Astrocyte (in vitro differentiated cells and primary cell): ENCODE measurements around the gene AMH.

Source experiments
- EZH2 ChIP-seq: IDR thresholded peaks from 2 replicates; pipeline ENCODE4 v1.6.1; 2012; ENCODE audit warnings: mild to moderate bottlenecking, low read length, inconsistent platforms; ENCODE audit not compliant: insufficient read depth
- TF ChIP-seq, protein P1 (sequence below): IDR thresholded peaks from 2 replicates; pipeline ENCODE4 v1.5.1; 2011; ENCODE audit warnings: low read depth, mild to moderate bottlenecking, inconsistent platforms, low read length, moderate library complexity; ENCODE audit not compliant: insufficient read depth

DNA sequence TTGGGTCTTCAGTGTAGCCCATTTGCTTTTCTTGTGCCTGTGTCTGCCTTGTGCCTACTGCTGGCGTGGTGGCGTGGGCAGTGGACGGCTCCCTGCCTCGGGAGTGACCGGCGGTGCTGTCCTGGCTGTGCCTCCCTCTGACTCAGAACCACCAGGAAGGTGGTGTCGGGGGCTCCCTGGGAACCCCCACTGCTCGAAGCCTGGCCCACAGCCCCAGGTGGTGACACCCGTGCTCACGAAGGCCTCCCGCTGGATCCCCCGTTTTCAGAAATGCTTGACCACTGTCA, 5.1 kb upstream of the AMH start:
- TF ChIP-seq, protein P1, sequence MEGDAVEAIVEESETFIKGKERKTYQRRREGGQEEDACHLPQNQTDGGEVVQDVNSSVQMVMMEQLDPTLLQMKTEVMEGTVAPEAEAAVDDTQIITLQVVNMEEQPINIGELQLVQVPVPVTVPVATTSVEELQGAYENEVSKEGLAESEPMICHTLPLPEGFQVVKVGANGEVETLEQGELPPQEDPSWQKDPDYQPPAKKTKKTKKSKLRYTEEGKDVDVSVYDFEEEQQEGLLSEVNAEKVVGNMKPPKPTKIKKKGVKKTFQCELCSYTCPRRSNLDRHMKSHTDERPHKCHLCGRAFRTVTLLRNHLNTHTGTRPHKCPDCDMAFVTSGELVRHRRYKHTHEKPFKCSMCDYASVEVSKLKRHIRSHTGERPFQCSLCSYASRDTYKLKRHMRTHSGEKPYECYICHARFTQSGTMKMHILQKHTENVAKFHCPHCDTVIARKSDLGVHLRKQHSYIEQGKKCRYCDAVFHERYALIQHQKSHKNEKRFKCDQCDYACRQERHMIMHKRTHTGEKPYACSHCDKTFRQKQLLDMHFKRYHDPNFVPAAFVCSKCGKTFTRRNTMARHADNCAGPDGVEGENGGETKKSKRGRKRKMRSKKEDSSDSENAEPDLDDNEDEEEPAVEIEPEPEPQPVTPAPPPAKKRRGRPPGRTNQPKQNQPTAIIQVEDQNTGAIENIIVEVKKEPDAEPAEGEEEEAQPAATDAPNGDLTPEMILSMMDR: no peak
- TF ChIP-seq EZH2: no peak
